Stomach (tissue), 4 donors: ENCODE results near the gene ATP6AP2.

Source experiments
- CTCF ChIP-seq, 7 experiments: fragments of 450-650 bp in 4 of 7; fragments of 200-600 bp in 3 of 7; sonication (generic) in 3 of 7; IDR thresholded peaks; one replicate each; pipeline ENCODE4 v1.5.1; 2016 to 2019; ENCODE audit warnings: antibody characterized with exemption in 7 of 7, control low read depth in 2 of 7, mild to moderate bottlenecking in 1 of 7
- EP300 ChIP-seq: sonication (generic); formaldehyde crosslinking; IDR thresholded peaks from one replicate; pipeline ENCODE4 v1.6.1; 2017; ENCODE audit warnings: antibody characterized with exemption
- POLR2AphosphoS5 ChIP-seq, 3 donors: sonication (generic); formaldehyde crosslinking; IDR thresholded peaks; one replicate each; pipeline ENCODE4 v1.6.1; 2016; ENCODE audit warnings: antibody characterized with exemption in 3 of 3

- no peak for TF ChIP-seq CTCF (IDR thresholded peaks at IDR 0.05)
- no peak for TF ChIP-seq EP300
- TF ChIP-seq POLR2AphosphoS5 (IDR thresholded peaks at IDR 0.05): no peak
Measured at GRCh38 chrX:40615976-40616375, 35.2 kb downstream of the ATP6AP2 start.
